H9 (cell line): Measurements from ENCODE around the gene FAM13C. TPM values are rescaled to one million over a fixed set of nuclear protein-coding genes. Genes with fewer than 3 reads are reported as not detected.

Experiments
- DNase-seq: peaks from one replicate; pipeline ENCODE4 v3.0.0-alpha.2; 2017
- H2AFZ ChIP-seq: one replicate; pipeline ENCODE4 v1.6.1; 2013; ENCODE audit warnings: mild to moderate bottlenecking, low read length, control low read depth, moderate library complexity
- H2AK5ac ChIP-seq: 2 replicates; pipeline ENCODE4 v1.6.1; 2013; ENCODE audit warnings: low read length, control low read depth, mixed read lengths; ENCODE audit not compliant: insufficient read length
- H2BK120ac ChIP-seq: one replicate; pipeline ENCODE4 v1.6.1; 2013; ENCODE audit warnings: low read depth, mild to moderate bottlenecking, low read length, control low read depth, inconsistent platforms; ENCODE audit not compliant: poor library complexity, severe bottlenecking
- H2BK12ac ChIP-seq: 2 replicates; pipeline ENCODE4 v1.6.1; 2013; ENCODE audit warnings: low read length, control low read depth, mixed read lengths, low read depth; ENCODE audit not compliant: insufficient read length
- H2BK15ac ChIP-seq: 2 replicates; pipeline ENCODE4 v1.6.1; 2013; ENCODE audit warnings: low read depth, low read length, control low read depth
- H2BK20ac ChIP-seq: one replicate; pipeline ENCODE4 v1.6.1; 2013; ENCODE audit warnings: low read depth, mild to moderate bottlenecking, low read length, control low read depth, inconsistent platforms; ENCODE audit not compliant: poor library complexity, severe bottlenecking
- H2BK5ac ChIP-seq: 2 replicates; pipeline ENCODE4 v1.6.1; 2013; ENCODE audit warnings: low read length, control low read depth, mixed read lengths; ENCODE audit not compliant: insufficient read length
- H3K14ac ChIP-seq: 2 replicates; pipeline ENCODE4 v1.6.1; 2013; ENCODE audit warnings: low read length, control low read depth; ENCODE audit not compliant: insufficient read depth
- H3K18ac ChIP-seq: 2 replicates; pipeline ENCODE4 v1.6.1; 2013; ENCODE audit warnings: low read depth, mild to moderate bottlenecking, mixed read lengths, low read length, control low read depth; ENCODE audit not compliant: insufficient read length
- H3K23ac ChIP-seq: 2 replicates; pipeline ENCODE4 v1.6.1; 2013; ENCODE audit warnings: low read length, control low read depth, mixed read lengths, low read depth; ENCODE audit not compliant: insufficient read length
- H3K23me2 ChIP-seq: 2 replicates; pipeline ENCODE4 v1.6.1; 2013; ENCODE audit warnings: low read depth, mild to moderate bottlenecking, mixed read lengths, low read length, control low read depth; ENCODE audit not compliant: insufficient read length, poor library complexity, severe bottlenecking
- H3K27ac ChIP-seq: 2 replicates; pipeline ENCODE4 v1.5.1; 2013; ENCODE audit warnings: low read length, control low read depth, mixed read lengths, low read depth; ENCODE audit not compliant: insufficient read length
- H3K27me3 ChIP-seq: 2 replicates; pipeline ENCODE4 v1.6.1; 2013; ENCODE audit warnings: low read length, control low read depth, inconsistent platforms; ENCODE audit not compliant: insufficient read depth
- H3K4ac ChIP-seq: 2 replicates; pipeline ENCODE4 v1.6.1; 2013; ENCODE audit warnings: low read depth, mild to moderate bottlenecking, control low read depth, inconsistent platforms, low read length, moderate library complexity
- H3K4me1 ChIP-seq: 2 replicates; pipeline ENCODE4 v1.6.1; 2013; ENCODE audit warnings: low read length, control low read depth, inconsistent platforms; ENCODE audit not compliant: insufficient read depth
- H3K4me2 ChIP-seq: 2 replicates; pipeline ENCODE4 v1.6.1; 2013; ENCODE audit warnings: low read length, control low read depth, mixed read lengths; ENCODE audit not compliant: insufficient read length, insufficient read depth
- H3K56ac ChIP-seq: 2 replicates; pipeline ENCODE4 v1.6.1; 2013; ENCODE audit warnings: low read depth, mild to moderate bottlenecking, mixed read lengths, low read length, control low read depth; ENCODE audit not compliant: insufficient read length
- H3K79me1 ChIP-seq: 2 replicates; pipeline ENCODE4 v1.6.1; 2013; ENCODE audit warnings: low read depth, mild to moderate bottlenecking, moderate library complexity, low read length, control low read depth, inconsistent platforms; ENCODE audit not compliant: insufficient read depth, poor library complexity, severe bottlenecking
- H3K79me2 ChIP-seq: 2 replicates; pipeline ENCODE4 v1.6.1; 2013; ENCODE audit warnings: low read length, control low read depth, inconsistent platforms; ENCODE audit not compliant: insufficient read depth
- H3K9ac ChIP-seq: 2 replicates; pipeline ENCODE4 v1.6.1; 2013; ENCODE audit warnings: low read length, control low read depth, mixed read lengths; ENCODE audit not compliant: insufficient read length; ENCODE audit errors: extremely low read depth
- H3K9me3 ChIP-seq: one replicate; pipeline ENCODE4 v1.6.1; 2013; ENCODE audit warnings: low read depth, low read length, inconsistent platforms; ENCODE audit not compliant: control insufficient read depth
- H3T11ph ChIP-seq: one replicate; pipeline ENCODE4 v1.6.1; 2013; ENCODE audit warnings: mild to moderate bottlenecking, low read length, control low read depth, inconsistent platforms
- H4K20me1 ChIP-seq: one replicate; pipeline ENCODE4 v1.6.1; 2013; ENCODE audit not compliant: control insufficient read depth, insufficient read length, insufficient read depth
- H4K5ac ChIP-seq: 2 replicates; pipeline ENCODE4 v1.6.1; 2013; ENCODE audit warnings: low read depth, mild to moderate bottlenecking, mixed read lengths, low read length, control low read depth; ENCODE audit not compliant: insufficient read length
- H4K8ac ChIP-seq: replicated peaks from 2 replicates; pipeline ENCODE4 v1.6.1; 2013; ENCODE audit warnings: low read length, control low read depth, mixed read lengths, low read depth; ENCODE audit not compliant: insufficient read length
- H4K91ac ChIP-seq: 2 replicates; pipeline ENCODE4 v1.6.1; 2013; ENCODE audit warnings: low read depth, mild to moderate bottlenecking, moderate library complexity, mixed read lengths, low read length, control low read depth; ENCODE audit not compliant: insufficient read length
- H3K27ac Mint-ChIP-seq, 3 experiments: 2 replicates in 2 of 3; 3 replicates in 1 of 3; pipeline ENCODE4 v1.8.0; 2020 to 2021; ENCODE audit warnings: mixed read lengths in 3 of 3, mild to moderate bottlenecking in 1 of 3, moderate library complexity in 1 of 3
- H3K27me3 Mint-ChIP-seq: 2 replicates; pipeline ENCODE4 v1.8.0; 2021; ENCODE audit warnings: low read depth, mild to moderate bottlenecking, moderate library complexity, mixed read lengths
- H3K36me3 Mint-ChIP-seq, 3 experiments: 2 replicates in 2 of 3; 3 replicates in 1 of 3; pipeline ENCODE4 v1.8.0; 2020 to 2021; ENCODE audit warnings: low read depth in 3 of 3, mixed read lengths in 3 of 3; ENCODE audit not compliant: insufficient read depth in 1 of 3
- H3K4me1 Mint-ChIP-seq, 2 experiments: 2 replicates each; pipeline ENCODE4 v1.8.0; 2020; ENCODE audit warnings: mixed read lengths in 2 of 2
- H3K4me3 Mint-ChIP-seq, 2 experiments: 2 replicates in 1 of 2; 3 replicates in 1 of 2; pipeline ENCODE4 v1.8.0; 2020 to 2021; ENCODE audit warnings: mild to moderate bottlenecking in 2 of 2, mixed read lengths in 2 of 2, moderate library complexity in 1 of 2
- H3K9me3 Mint-ChIP-seq, 2 experiments: 2 replicates in 1 of 2; 3 replicates in 1 of 2; pipeline ENCODE4 v1.8.0; 2020; ENCODE audit warnings: mild to moderate bottlenecking in 2 of 2, mixed read lengths in 2 of 2, moderate library complexity in 1 of 2
- WGBS: extraction: QIAGEN DNeasy Blood & Tissue Kit; methylation state at CpG from one replicate; pipeline ENCODE4 v1.1.7; 2013; ENCODE audit warnings: missing lambda C conversion rate, low lambda C conversion rate, mixed read lengths; ENCODE audit not compliant: insufficient read length; ENCODE audit errors: extremely low coverage; 5-methylcytosine and 5-hydroxymethylcytosine counted together
- total RNA-seq: library from RNA; stranded (reverse); gene quantifications from 2 replicates; pipeline ENCODE4 v1.2.1, GENCODE V29; 2021
- TF ChIP-seq, protein P1 (sequence below): fragments of 200-600 bp; sonication (generic); conservative IDR thresholded peaks from 3 replicates; pipeline ENCODE4 v1.8.0; 2021; ENCODE audit warnings: antibody characterized with exemption, mild to moderate bottlenecking

FAM13C gene
- total RNA-seq, 1 experiment from 2014 or later = 0.31 TPM

DNA sequence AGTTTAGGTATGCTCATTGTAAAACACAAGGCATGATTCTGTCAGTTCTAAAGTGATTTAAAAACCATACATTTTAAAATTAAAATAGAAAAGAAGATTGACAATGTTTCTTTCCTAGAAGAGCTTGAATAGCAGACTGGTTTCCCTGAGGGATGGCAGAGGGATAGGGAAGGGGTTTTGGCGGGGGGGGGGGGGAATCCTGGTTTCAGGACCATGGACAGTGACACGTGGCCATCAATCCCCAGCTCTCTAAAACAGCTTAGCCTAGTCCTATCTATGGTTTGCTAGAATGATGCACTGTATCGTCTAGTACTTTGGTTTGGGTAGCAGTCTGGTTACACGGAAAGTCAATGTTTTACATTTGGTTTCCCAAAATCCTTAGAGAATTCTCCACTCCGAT lies 97.2 kb downstream of the FAM13C start:
- Histone ChIP-seq H4K8ac (no peak overlapping the region), H3K23ac (no peak overlapping the region), H3K56ac (no peak overlapping the region), H3K79me2 (no peaks in the 10 kb centered on the region), H2AK5ac (no peak overlapping the region), H3K27me3 (no peaks in the 10 kb centered on the region), H2BK12ac (no peak overlapping the region), H3K23me2 (no peaks in the 10 kb centered on the region), H3K14ac (no peak overlapping the region), H4K5ac (no peak overlapping the region), H2BK20ac (no peak overlapping the region), H3K9me3 (no peaks in the 10 kb centered on the region), H2BK5ac (no peak overlapping the region), H2AFZ (no peak overlapping the region), H2BK120ac (no peak overlapping the region), H3K4me1 (no peaks in the 10 kb centered on the region), H3K18ac (no peak overlapping the region), H3K4me2 (no peak overlapping the region), H3K9ac (no peak overlapping the region), H4K91ac (no peak overlapping the region), H2BK15ac (no peak overlapping the region), H3K4ac (no peak overlapping the region), H4K20me1 (no peaks in the 10 kb centered on the region), H3K27ac (no peak overlapping the region), H3T11ph (no peak overlapping the region), H3K79me1 (no peaks in the 10 kb centered on the region)
- H3K36me3 Mint-ChIP-seq = no peaks in the 10 kb centered on the region
- peaks cover 2% of the 10 kb centered on the region; the same call in 1 of the 2 replicates for H3K27me3 Mint-ChIP-seq
- no peak overlapping the region for H3K4me3 Mint-ChIP-seq
- H3K9me3 Mint-ChIP-seq = no peaks in the 10 kb centered on the region
- peaks cover 0 to 2% of the 10 kb centered on the region in 2 experiments; a peak in 1 of 4 replicates for H3K4me1 Mint-ChIP-seq
- no peak for DNase-seq
- no CpG with 5 or more reads among the region's 5 CpGs for WGBS
- no peak overlapping the region for H3K27ac Mint-ChIP-seq
- TF ChIP-seq, protein P1, sequence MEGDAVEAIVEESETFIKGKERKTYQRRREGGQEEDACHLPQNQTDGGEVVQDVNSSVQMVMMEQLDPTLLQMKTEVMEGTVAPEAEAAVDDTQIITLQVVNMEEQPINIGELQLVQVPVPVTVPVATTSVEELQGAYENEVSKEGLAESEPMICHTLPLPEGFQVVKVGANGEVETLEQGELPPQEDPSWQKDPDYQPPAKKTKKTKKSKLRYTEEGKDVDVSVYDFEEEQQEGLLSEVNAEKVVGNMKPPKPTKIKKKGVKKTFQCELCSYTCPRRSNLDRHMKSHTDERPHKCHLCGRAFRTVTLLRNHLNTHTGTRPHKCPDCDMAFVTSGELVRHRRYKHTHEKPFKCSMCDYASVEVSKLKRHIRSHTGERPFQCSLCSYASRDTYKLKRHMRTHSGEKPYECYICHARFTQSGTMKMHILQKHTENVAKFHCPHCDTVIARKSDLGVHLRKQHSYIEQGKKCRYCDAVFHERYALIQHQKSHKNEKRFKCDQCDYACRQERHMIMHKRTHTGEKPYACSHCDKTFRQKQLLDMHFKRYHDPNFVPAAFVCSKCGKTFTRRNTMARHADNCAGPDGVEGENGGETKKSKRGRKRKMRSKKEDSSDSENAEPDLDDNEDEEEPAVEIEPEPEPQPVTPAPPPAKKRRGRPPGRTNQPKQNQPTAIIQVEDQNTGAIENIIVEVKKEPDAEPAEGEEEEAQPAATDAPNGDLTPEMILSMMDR = no peak
